ENCODE results near the gene AGT.
"Not testable (repeated sequence)": the region's sequence is repeated elsewhere in the genome, so short reads cannot be mapped to it uniquely, and the experiment has no call there.

Gene AGT

DNA sequence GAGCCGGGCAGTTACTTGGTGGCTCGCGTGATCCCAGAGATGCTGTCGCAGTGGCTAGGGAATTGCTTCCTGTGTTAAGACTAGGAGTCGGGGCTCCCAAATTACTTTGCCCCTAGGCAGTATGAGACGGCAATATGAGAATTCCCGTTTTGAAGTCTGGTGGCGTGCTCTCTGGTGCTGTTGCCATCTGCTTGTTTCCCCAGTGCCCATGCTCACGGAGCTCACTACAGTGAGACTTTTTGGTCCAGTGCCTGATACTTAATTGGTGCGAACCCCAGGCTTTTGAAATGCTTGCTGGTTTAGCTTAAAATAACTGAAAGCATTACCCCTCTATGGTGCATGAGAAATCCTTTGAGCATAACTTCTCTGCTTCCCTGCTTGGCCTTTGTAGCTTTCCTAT, 22.3 kb downstream of the AGT start:
- DNase-seq (ENCODE audit: low read depth): no peak

DNA sequence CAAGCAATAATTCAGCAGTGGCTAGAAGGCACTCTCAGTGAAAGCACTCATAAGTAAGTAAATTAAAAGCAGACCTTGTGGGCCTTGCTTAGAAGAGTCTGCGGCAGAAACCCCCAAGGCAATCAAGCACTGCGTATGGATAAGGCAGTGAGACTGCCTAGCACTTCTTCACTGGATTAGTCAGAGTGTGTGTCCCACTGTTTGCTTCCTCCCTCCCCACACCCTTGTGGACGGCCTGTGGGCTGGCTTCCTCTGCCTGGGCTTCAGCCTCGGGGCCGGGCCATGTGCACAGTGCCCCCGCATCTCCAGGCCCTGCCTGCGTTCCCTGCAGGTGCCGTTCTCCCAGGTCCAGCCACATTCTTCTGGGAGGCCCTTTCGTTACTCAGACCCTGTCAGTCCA, 23.8 kb downstream of the AGT start:
- DNase-seq (ENCODE audit: low read depth): no peak

DNA sequence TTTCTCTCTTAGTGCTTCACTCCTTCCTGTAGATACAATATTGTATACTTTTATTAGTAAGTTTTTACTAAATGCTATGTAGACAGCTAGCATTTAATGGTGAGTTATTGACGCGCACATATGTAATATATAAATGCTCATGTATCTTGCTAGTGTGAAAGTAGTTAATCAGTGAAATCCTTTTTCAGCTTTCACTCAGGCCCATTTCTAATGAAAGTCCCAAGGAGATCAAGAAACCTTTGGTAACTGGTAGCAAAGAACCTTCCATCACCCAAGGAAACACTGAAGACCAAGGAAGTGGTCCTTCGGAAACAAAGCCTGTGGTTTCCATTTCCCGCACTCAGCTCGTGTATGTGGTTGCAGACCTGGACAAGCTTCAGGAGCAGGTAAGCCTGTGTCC, 27.2 kb downstream of the AGT start:
- DNase-seq (ENCODE audit: low read depth): no peak

DNA sequence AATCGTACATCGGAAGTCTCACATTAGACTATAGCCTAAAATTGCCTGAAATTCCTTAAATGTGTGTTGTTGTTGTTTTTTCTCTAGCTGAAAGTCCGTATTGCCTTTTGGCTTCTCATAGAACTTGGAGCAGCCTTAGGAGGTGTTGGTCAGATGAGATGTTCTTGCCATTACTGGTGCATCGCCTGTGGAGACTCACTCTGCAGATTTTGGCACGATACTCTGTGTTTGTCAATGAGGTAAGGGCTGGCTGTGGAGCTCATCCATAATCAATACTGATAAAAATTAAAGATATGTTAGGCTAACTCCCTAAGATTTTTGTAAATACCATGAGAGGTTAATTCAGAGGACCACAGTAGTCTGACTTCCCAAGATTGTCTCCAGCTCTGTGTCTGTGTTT, 28.9 kb downstream of the AGT start:
- DNase-seq (ENCODE audit: low read depth): no peak

DNA sequence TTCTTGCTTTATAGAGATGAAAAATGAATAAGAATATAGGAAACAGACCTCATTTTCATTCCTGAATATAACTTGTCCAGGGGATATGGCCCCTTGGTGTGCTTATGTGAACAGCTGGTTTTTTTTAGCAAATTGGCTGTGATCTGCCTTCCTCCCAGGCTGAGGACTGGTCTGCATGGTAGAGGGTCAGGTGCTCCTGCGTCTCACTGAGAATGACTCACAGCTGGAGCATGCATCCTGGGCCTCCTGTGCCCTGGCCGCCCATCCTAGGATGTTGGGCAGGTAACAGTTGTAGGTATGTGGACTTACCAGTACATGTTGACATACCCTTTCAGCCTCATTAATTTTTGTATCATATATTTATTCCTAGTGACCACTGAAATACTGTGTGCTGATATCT, 29.8 kb downstream of the AGT start:
- DNase-seq (ENCODE audit: low read depth): no peak

DNA sequence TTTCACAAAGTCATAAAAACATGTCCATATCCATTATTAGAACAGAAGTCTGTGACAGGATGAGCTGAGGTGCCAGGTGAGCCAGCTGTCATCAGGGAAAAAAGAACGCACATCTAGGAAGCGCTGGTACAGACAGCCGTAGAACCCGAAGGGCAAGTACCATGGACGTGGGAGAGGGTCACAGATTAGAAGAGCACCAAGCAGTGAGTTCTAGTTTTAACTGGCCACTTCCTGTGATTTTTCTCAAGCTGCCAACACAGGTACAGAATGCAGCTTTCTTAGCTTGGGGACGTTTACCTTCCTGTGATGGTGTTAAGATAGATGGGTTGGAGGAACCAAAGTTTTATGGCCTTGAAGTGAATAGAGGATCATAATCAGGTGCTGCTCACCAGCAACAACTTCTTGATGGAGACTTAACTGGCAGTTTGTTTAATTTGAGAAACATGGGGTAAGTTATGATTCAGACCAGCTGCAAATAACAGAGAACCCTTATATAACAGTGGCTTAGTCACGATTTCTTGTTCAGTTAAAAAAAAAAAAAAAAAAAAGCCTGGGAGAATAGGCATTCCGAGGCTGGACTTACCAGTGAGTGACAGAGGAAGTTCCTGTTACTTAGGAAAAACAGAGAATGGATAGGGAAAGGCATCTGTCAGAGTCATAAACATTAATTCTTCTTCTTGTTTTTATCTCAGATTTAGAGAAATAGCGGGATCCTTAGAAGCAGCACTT, 30.9 kb downstream of the AGT start:
- DNase-seq (ENCODE audit: low read depth): no peak

DNA sequence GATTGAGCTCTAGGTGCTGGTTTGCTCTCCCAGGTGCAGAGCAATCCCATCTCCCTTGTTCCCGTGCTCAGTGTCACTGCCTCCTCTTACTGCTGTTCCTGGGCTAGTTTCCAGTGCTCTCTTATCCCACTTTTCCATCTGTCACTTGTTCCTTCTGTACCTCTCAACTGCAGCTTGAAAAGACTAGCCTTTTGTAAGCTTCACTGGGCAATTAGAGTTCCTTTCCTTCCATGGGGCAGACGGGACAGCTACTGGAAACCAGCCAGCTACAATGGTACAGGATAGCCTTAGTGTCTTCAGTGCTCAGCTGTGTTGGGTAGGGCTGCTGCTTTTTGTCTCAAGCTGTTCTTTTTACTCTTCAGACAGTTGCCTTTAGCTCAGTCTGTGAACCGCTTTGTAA, 31.6 kb downstream of the AGT start:
- DNase-seq (ENCODE audit: low read depth): no peak

DNA sequence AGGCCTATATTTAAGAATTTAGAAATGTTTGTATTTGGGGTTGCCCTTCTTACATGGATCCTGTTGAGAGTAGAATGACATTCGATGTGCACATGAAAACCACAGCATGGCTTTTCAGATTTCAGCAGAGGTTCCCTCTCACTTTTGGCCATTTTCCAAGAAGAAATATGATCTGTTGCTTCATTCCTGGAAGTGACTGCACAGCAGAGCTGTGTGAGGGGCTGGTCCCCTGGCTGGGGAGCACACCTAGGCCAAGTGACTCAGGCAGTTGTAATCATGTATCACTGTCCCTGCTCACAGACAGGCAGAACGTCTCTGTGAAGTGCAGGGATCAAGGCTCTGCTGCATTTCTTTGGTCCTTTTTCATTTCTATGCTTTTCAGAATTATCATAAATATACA, 32.3 kb downstream of the AGT start:
- no peak for DNase-seq (ENCODE audit: low read depth)

DNA sequence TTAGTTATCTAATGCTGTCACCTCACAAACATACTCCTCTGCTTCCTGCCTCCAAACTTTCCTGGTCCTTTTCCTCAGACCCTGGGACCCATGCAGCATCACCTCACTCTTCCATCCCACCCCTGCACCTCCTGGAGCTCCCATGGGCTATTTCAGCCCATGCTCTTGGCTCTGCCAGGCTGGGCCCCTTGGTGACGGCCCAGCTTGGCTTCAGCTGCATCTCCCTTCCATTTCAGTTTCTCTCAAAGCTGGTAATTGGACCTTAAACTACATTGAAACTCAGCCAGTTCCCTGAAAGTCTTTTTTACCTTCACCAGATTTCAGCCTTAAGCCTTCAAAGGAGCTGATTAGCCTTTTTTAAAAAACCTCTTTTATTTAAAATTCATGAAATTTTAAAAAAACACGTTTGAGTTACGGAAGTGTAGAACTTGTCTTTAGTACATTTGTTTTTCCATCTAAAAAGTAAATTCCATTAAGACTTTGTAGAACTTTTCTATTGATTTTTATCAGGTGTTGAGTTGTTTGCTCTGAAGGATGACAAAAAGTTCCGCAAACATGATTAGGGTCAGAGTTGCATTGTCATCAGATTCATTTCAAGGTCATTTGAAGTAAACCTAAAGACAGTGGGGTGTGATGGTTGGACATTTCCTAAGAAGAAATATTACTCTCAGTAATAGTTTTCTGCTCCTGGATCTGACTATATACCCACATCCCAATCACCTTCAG, 33.5 kb downstream of the AGT start:
- DNase-seq (ENCODE audit: low read depth): no peak

DNA sequence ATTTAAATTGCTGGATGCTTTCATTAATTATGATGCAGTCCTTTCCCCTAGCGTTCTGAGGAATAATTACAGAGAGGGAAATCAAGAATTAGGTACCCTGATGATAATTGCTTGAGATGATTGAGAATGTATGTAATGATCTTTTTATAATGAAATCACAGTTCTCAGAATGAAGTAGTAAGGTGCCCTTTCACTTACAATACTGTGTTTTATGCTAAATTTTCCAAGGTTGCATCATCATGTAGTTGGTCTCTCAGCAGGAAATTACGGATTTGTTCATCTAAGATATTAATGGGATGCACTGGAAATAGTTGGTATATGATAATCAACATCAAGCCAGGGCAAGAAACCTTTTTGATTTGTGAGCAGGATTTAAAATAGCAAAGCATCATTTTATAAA, 34.1 kb downstream of the AGT start:
- DNase-seq (ENCODE audit: low read depth): no peak

DNA sequence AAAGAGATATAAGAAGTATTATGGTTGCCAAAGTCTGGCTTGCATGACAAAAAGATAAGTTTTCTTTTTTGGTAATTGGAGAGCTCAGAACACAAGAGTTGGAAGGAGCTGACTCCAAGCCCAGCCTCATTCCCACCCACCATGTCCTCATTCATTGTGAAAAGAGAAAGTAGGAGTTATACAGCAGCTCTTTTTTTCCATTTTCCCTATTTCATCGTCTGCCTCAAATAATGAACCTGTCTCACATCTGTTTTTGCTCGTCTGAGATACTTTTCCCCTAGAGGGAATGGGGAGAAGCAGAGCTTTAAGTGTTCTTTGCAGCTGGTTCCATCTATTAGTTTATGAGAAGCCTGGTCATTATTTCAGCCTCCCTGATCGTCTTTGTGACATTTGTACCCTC, 34.7 kb downstream of the AGT start:
- no peak for DNase-seq (ENCODE audit: low read depth)

DNA sequence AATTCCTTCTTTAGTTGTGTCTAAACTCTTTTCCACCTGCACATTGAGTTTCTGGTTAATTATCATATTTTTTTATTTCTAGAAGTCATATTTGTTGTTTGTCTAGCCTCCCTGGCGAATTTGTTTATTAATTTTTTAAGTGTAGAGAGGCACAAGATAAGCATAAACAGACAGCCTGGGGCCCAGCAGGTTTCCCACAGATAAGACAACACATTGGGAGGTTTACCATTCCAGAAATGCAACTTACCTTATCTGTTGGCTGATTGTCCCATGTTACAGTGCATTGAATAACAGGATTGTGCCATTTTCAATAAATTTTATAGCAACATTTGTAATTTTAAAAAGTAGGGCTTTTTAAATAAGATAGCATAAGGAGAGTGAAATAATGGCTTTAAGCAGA, 36.7 kb downstream of the AGT start:
- no peak for DNase-seq (ENCODE audit: low read depth)

DNA sequence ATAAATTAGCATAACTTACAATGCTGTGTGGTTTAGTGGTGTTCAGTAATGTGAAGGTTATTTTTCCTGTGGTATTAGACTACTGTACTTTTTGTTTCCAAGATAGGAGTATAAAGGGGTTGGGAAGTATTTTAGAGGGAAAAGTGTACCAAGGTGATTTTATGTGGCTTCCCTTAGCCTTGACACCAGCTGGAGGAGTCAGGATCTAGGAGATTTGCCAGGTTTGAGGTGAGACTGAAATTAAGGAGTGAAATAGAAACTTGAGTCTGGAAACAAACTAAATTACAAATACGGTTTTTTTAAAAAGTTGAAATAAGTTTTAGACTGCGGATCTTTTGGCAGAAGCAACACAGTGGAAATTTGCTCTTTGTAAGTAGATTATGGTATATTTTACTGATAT, 39.3 kb downstream of the AGT start:
- no peak for DNase-seq (ENCODE audit: low read depth)

DNA sequence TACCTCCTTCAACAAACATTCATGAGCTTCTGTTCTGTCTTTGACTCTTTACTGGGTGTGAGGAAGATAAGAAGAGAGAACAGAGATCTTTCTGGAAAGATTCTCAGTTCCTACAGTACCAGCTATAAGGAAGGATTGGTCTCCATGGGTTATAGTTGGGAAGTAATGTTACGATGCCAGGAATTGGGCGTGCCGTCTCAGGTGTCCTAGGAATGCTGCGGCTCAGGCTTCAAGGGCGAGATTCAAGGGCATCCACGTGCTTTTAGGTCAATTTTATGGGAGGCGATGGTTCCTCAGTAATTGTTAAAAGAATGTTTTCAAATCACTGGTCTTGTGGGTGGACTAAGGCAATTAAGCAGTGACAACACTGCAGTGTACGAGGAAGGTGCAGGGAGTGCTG, 44.4 kb downstream of the AGT start:
- DNase-seq (ENCODE audit: low read depth): no peak

DNA sequence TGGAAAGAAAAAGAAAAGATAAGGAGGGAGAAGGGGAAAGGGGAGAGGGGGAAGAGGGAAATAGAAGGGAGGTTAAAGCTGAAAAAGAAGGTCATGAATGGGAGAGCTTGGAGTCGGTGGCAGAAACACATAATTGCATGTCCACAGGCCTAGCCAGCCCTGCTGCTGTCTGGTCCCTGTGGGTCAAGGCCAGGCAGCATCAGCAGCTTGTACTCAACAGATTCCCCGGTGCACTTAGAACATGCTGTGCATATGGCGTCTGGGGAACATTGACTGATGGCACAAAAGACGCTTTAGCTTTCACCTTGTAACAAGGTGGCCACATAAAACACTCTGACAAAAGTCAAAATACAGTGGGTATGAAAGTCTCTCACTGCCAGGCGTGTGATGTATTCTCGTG, 45.7 kb downstream of the AGT start:
- DNase-seq (ENCODE audit: low read depth): no peak

DNA sequence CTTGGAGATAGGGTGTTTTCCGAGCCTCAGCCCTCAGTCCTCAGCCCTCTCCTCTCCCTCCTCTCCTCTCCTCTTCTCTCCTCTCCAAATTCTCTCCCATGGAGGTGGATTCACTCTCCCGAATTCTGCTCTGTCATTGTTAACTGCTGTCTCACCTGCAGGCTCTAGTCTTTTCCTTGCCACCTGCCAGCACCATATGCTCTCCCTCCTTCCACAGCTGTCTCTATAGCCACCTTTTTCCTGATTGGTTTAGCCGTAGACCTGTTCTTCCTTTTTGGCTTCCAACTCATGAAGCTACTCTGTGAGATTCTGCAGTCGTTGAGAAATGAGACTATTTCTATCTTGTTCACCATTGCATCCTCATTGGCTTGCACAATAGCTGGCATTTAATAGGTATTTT, 51.9 kb downstream of the AGT start:
- no peak for DNase-seq (ENCODE audit: low read depth)

DNA sequence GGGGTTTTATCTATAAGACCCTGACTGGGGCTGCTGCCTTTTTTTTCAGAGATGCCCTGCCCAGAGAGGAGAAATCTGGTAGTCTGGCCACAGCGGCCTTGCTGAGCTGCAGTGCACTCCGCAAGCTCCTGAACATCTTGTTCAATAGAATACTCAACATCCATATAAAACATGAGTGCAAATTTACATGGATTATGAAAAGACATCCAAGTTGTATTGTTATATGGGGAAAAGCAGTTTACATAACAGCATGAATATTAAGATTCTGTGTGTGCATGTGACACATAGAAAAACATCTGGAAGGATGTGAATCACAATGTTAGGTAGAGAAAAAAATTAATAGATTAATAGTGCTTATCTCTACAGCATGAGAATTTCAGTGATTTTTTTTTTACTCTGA, 55.2 kb downstream of the AGT start:
- DNase-seq (ENCODE audit: low read depth): no peak

DNA sequence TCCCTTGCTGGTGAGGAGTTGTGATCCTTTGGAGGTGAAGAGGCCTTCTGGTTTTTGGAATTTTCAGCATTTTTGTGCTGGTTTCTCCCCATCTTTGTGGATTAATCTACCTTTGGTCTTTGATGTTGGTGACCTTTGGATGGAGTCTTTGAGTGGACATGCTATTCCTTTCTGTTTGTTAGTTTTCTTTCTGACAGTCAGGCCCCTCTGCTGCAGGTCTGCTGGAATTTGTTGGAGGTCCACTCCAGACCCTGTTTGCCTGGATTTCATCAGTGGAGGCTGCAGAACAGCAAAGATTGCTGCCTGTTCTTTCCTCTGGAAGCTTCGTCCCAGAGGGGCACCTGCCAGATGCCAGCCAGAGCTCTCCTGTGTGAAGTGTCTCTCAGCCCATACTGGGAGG, 55.8 kb downstream of the AGT start:
- DNase-seq (ENCODE audit: low read depth): not testable (repeated sequence)

DNA sequence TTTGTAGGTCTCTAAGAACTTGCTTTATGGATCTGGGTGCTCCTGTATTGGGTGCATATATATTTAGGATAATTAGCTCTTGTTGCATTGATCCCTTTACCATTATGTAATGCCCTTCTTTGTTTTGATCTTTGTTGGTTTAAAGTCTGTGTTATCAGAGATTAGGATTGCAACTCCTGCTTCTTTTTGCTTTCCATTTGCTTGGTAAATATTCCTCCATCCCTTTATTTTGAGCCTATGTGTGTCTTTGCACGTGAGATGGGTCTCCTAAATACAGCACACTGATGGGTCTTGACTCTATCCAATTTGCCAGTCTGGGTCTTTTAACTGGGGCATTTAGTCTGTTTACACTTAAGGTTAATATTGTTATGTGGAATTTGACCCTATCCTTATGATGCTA, 57.2 kb downstream of the AGT start:
- DNase-seq (ENCODE audit: low read depth): not testable (repeated sequence)
